Neural progenitor cell (in vitro differentiated cells): ENCODE measurements around the gene BCL7B. TPM values are rescaled to one million over a fixed set of nuclear protein-coding genes. Genes with fewer than 3 reads are reported as not detected.
A peak's percentile ranks its signal among the peaks of the same experiment; 100 is the strongest.

ENCODE experiments used
- DNase-seq: peaks from one replicate; pipeline ENCODE4 v3.0.0-alpha.2; 2016; ENCODE audit warnings: low spot score
- H2AFZ ChIP-seq: fragments of 200-600 bp; sonication (generic); replicated peaks from 2 replicates; pipeline ENCODE4 v1.6.1; 2016; ENCODE audit warnings: antibody characterized with exemption
- H3F3A ChIP-seq: fragments of 200-600 bp; sonication (generic); 2 replicates; pipeline ENCODE4 v1.6.1; 2016; ENCODE audit warnings: antibody characterized with exemption, low read depth
- H3K27ac ChIP-seq: fragments of 200-600 bp; sonication (generic); 2 replicates; pipeline ENCODE4 v1.5.1; 2016; ENCODE audit warnings: mild to moderate bottlenecking
- H3K27me3 ChIP-seq: fragments of 200-600 bp; sonication (generic); 2 replicates; pipeline ENCODE4 v1.6.1; 2016; ENCODE audit warnings: mild to moderate bottlenecking, moderate library complexity
- H3K36me3 ChIP-seq: fragments of 200-600 bp; sonication (generic); 2 replicates; pipeline ENCODE4 v1.5.1; 2016
- H3K4me1 ChIP-seq: fragments of 200-600 bp; sonication (generic); 2 replicates; pipeline ENCODE4 v1.6.1; 2016; ENCODE audit warnings: mixed run types
- H3K4me2 ChIP-seq: fragments of 200-600 bp; sonication (generic); 2 replicates; pipeline ENCODE4 v1.6.1; 2016
- H3K4me3 ChIP-seq: fragments of 200-600 bp; sonication (generic); 2 replicates; pipeline ENCODE4 v1.5.1; 2016
- H3K79me2 ChIP-seq: fragments of 200-600 bp; sonication (generic); 2 replicates; pipeline ENCODE4 v1.6.1; 2016; ENCODE audit warnings: low read depth
- H3K9ac ChIP-seq: fragments of 200-600 bp; sonication (generic); 2 replicates; pipeline ENCODE4 v1.6.1; 2016
- H3K9me3 ChIP-seq: fragments of 200-600 bp; sonication (generic); 2 replicates; pipeline ENCODE4 v1.5.1; 2016; ENCODE audit warnings: low read depth
- H4K20me1 ChIP-seq: fragments of 200-600 bp; sonication (generic); 2 replicates; pipeline ENCODE4 v1.6.1; 2016; ENCODE audit warnings: low read depth
- H3K27ac Mint-ChIP-seq: 3 replicates; pipeline ENCODE4 v1.8.0; 2021; ENCODE audit warnings: mixed read lengths
- H3K27me3 Mint-ChIP-seq: 2 replicates; pipeline ENCODE4 v1.8.0; 2022; ENCODE audit warnings: low read depth, mild to moderate bottlenecking, inconsistent platforms, moderate library complexity, mixed read lengths; ENCODE audit not compliant: insufficient read depth
- H3K36me3 Mint-ChIP-seq: 3 replicates; pipeline ENCODE4 v1.8.0; 2021; ENCODE audit warnings: mixed read lengths
- H3K4me1 Mint-ChIP-seq: 3 replicates; pipeline ENCODE4 v1.8.0; 2021; ENCODE audit warnings: mixed read lengths
- H3K4me3 Mint-ChIP-seq: 3 replicates; pipeline ENCODE4 v1.8.0; 2021; ENCODE audit warnings: mild to moderate bottlenecking, moderate library complexity, mixed read lengths
- H3K9me3 Mint-ChIP-seq: 3 replicates; pipeline ENCODE4 v1.8.0; 2020; ENCODE audit warnings: mixed read lengths
- EZH2 ChIP-seq: fragments of 200-600 bp; sonication (generic); IDR thresholded peaks from 2 replicates; pipeline ENCODE4 v1.6.1; 2017; ENCODE audit warnings: antibody characterized with exemption, mild to moderate bottlenecking, moderate library complexity
- EZH2phosphoT487 ChIP-seq: fragments of 200-600 bp; sonication (generic); IDR thresholded peaks from 2 replicates; pipeline ENCODE4 v1.6.1; 2017; ENCODE audit warnings: antibody characterized with exemption
- total RNA-seq: library from RNA; depleted of rRNA; stranded (reverse); fragments of >200 nt; gene quantifications from 2 replicates; pipeline ENCODE4 v1.2.3, GENCODE V29; 2015; ENCODE audit warnings: low replicate concordance
- TF ChIP-seq, protein P1 (sequence below): fragments of 200-600 bp; sonication (generic); IDR thresholded peaks from 2 replicates; pipeline ENCODE4 v1.5.1; 2017; ENCODE audit warnings: antibody characterized with exemption, mild to moderate bottlenecking

The BCL7B gene
- total RNA-seq, 1 donor from 2014 or later, result 10.4 TPM

DNA sequence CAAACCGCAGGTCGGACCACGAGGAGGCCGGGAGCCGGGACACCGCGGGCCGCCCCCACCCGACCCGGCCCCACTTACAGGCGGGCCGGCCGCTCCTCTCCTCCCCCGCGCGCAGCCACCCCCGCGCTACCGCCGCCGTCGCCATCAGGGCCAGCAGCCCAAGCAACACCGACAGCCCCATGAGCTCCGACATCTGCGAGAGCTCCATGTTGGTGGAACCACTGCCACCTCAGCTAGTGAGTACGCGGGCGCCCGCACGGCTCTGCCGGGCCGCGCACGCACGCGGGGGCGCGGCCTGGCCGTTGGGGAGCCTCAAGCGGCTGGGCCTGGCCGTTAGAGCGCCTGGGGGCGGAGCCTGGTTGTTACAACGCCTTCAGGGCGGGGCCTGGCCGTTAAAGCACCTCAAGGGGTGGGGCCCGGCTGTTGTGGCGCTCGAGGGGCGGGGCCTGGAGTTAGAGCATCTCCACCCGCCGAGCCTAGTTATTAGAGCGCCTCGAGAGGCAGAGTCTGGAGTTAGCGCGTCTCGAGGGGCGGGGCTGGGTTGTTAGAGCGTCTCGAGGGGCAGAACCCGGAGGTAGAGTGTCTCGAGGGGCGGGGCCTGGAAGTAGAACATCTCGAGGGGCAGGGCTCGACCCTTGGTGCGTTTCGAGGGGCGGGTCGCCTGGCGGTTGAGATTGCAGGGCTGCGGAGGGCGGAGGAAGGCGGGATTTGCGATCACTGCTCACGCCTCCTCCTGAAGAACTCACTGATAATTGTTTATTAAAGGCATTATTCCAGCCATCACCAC is 21.0 kb upstream of the BCL7B start, which contains the start of gene TBL2:
TSS of gene TBL2 (minus strand) at position 238 of the 787 bp plus-strand sequence. CDS start at position 208, 30 bp downstream.
- Histone ChIP-seq H2AFZ (peak within 1 kb of the TSS; percentile 66), H3K27me3 (peaks cover 38% of the 10 kb centered on the region), H3K79me2 (peaks cover 29% of the 10 kb centered on the region), H3K27ac (no peak within 1 kb of the TSS), H3K4me1 (peaks cover 15% of the 10 kb centered on the region), H3K4me3 (peak within 1 kb of the TSS; percentile 83), H3K36me3 (no peaks in the 10 kb centered on the region), H3F3A (peaks cover 11% of the 10 kb centered on the region), H4K20me1 (peaks cover 20% of the 10 kb centered on the region), H3K9me3 (no peaks in the 10 kb centered on the region), H3K9ac (peak within 1 kb of the TSS; percentile 72), H3K4me2 (peak within 1 kb of the TSS; percentile 86)
- Mint-ChIP-seq H3K4me3 (peak within 1 kb of the TSS; percentile 94), H3K4me1 (peaks cover 29% of the 10 kb centered on the region), H3K9me3 (no peaks in the 10 kb centered on the region), H3K27ac (peak within 1 kb of the TSS; percentile 97), H3K36me3 (peaks cover 13% of the 10 kb centered on the region), H3K27me3 (no peaks in the 10 kb centered on the region)
- TF ChIP-seq, protein P1, sequence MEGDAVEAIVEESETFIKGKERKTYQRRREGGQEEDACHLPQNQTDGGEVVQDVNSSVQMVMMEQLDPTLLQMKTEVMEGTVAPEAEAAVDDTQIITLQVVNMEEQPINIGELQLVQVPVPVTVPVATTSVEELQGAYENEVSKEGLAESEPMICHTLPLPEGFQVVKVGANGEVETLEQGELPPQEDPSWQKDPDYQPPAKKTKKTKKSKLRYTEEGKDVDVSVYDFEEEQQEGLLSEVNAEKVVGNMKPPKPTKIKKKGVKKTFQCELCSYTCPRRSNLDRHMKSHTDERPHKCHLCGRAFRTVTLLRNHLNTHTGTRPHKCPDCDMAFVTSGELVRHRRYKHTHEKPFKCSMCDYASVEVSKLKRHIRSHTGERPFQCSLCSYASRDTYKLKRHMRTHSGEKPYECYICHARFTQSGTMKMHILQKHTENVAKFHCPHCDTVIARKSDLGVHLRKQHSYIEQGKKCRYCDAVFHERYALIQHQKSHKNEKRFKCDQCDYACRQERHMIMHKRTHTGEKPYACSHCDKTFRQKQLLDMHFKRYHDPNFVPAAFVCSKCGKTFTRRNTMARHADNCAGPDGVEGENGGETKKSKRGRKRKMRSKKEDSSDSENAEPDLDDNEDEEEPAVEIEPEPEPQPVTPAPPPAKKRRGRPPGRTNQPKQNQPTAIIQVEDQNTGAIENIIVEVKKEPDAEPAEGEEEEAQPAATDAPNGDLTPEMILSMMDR, result peak; percentile 24
- TF ChIP-seq EZH2, result no peak
- peak; percentile 100 for DNase-seq

DNA sequence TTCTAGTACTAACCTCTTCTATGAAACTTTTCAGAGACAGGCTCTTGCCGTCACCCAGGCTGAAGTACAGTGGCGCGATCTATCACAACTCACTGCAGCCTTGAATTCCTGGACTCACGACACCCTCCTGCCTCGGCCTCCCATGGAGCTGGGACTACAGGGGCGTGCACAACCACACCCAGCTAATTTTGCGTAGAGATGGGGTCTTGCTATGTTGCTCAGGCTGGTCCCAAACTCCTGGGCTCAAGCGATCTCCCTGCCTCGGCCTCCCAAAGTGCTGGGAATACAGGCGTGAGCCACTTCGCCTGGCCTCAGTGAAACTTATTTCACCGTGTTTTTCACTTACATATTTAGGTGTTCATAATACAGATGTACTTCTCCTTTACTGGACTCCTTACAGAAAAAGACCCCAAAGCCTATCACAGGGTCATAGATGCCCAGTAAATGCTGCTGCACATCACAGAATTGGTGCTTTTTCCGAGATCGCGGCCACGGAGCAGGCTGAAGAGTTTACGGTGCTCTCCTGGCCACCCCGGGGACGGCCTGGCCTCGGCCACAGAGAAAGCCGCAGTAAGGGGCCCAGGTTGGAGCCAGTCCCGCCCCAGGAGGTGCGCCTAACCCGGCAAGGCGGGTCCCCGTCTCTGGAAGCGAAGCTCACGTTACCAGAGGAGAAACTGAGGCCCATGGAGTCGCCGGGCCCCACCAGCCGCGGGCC is 20.3 kb upstream of the BCL7B start:
- Histone ChIP-seq H4K20me1 (peaks cover 20% of the 10 kb centered on the region), H3K9ac (peak overlapping the region; percentile 72), H2AFZ (peak overlapping the region; percentile 10), H3K4me3 (peak overlapping the region; percentile 83), H3K79me2 (peaks cover 29% of the 10 kb centered on the region), H3K27me3 (peaks cover 30% of the 10 kb centered on the region), H3K36me3 (no peaks in the 10 kb centered on the region), H3K27ac (no peak overlapping the region), H3K9me3 (no peaks in the 10 kb centered on the region), H3K4me1 (peaks cover 15% of the 10 kb centered on the region), H3K4me2 (peak overlapping the region; percentile 86), H3F3A (peaks cover 11% of the 10 kb centered on the region)
- H3K9me3 Mint-ChIP-seq, result no peaks in the 10 kb centered on the region
- H3K27me3 Mint-ChIP-seq, result no peaks in the 10 kb centered on the region
- H3K27ac Mint-ChIP-seq, result peak overlapping the region; percentile 69
- TF ChIP-seq EZH2phosphoT487, result no peak
- TF ChIP-seq, protein P1, result no peak
- no peak for TF ChIP-seq EZH2
- peaks cover 29% of the 10 kb centered on the region for H3K4me1 Mint-ChIP-seq
- DNase-seq, result no peak
- H3K4me3 Mint-ChIP-seq, result peak overlapping the region; percentile 94
- H3K36me3 Mint-ChIP-seq, result peaks cover 18% of the 10 kb centered on the region

DNA sequence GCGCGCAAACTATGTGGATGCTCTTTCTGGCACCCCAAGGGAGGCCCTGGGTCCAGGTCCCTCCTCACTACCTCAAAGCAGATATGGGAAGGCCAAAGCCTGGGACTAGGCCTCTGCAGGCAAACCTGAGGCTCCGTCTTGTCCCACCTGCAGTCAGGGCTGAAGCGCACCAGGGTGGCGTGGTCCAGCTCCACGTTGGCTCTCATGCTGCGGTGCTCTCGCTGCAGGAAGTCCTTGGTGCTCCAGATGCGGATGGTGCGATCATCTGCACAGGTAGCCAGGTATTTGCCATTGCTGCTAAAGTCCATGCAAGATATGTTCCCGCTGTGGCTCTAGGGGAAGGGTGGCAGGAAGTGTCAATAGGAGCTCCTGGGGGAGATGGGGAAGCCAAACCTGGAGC is 16.3 kb upstream of the BCL7B start:
- Histone ChIP-seq H3K79me2 (peaks cover 29% of the 10 kb centered on the region), H3K9me3 (no peaks in the 10 kb centered on the region), H3K4me2 (no peak overlapping the region), H3K9ac (no peak overlapping the region), H2AFZ (no peak overlapping the region), H3K36me3 (no peaks in the 10 kb centered on the region), H3K27ac (no peak overlapping the region), H3K4me1 (peaks cover 11% of the 10 kb centered on the region), H4K20me1 (peaks cover 23% of the 10 kb centered on the region), H3F3A (peaks cover 7% of the 10 kb centered on the region), H3K27me3 (no peaks in the 10 kb centered on the region), H3K4me3 (no peak overlapping the region)
- Mint-ChIP-seq H3K4me3 (no peak overlapping the region), H3K4me1 (peaks cover 20% of the 10 kb centered on the region), H3K27me3 (peaks cover 2% of the 10 kb centered on the region), H3K9me3 (no peaks in the 10 kb centered on the region), H3K27ac (peak overlapping the region; percentile 15), H3K36me3 (peaks cover 26% of the 10 kb centered on the region)
- DNase-seq, result no peak
- no peak for TF ChIP-seq EZH2phosphoT487
- no peak for TF ChIP-seq EZH2
- TF ChIP-seq, protein P1, result no peak
